ENCODE measurements around the gene ADAMTS3. TPM values are rescaled to one million over a fixed set of nuclear protein-coding genes. Genes with fewer than 3 reads are reported as not detected.

ADAMTS3 gene
- total and polyA plus RNA-seq, 3 donors from 2014 or later: 3.9 to 6.8 (median 5.3) TPM

- 77 to 86% methylated on average over 6 of the region's 6 CpGs for WGBS, 2 donors
- no peaks in the 10 kb centered on the region for H3K9me3 ChIP-seq
- no peak for TF ChIP-seq CTCF (IDR thresholded peaks at IDR 0.05)
- no peak for TF ChIP-seq POLR2A (IDR thresholded peaks at IDR 0.05)
- no peaks in the 10 kb centered on the region for H3K27me3 ChIP-seq
- no peak overlapping the region for H3K27ac ChIP-seq
- intact Hi-C loops (cut with DNase I; ENCODE audit: low total_unique reads): no loop called here
- no peaks in the 10 kb centered on the region for H3K4me1 ChIP-seq
- H3K4me3 ChIP-seq: no peak overlapping the region
- no peaks in the 10 kb centered on the region for H3K36me3 ChIP-seq (ENCODE audit: low read depth, missing control alignments)
- no peak for DNase-seq
Measured at GRCh38 chr4:72577211-72577610, 8.2 kb upstream of the ADAMTS3 start.

- Histone ChIP-seq H3K36me3 (ENCODE audit: low read depth, missing control alignments) (no peaks in the 10 kb centered on the region), H3K4me3 (no peak overlapping the region), H3K27me3 (no peaks in the 10 kb centered on the region), H3K9me3 (no peaks in the 10 kb centered on the region), H3K4me1 (no peaks in the 10 kb centered on the region), H3K27ac (no peak overlapping the region)
- WGBS, 2 donors: 76 to 90% methylated on average over 6 of the region's 6 CpGs
- intact Hi-C loops (cut with DNase I; ENCODE audit: low total_unique reads): no loop called here
- no peak for DNase-seq
- TF ChIP-seq CTCF (IDR thresholded peaks at IDR 0.05): no peak
Measured at GRCh38 chr4:72571337-72571736, 2.3 kb upstream of the ADAMTS3 start.

- no peaks in the 10 kb centered on the region for H3K27me3 ChIP-seq
- no peaks in the 10 kb centered on the region for H3K36me3 ChIP-seq (ENCODE audit: low read depth, missing control alignments)
- DNase-seq: no peak
- no peaks in the 10 kb centered on the region for H3K4me1 ChIP-seq
- H3K9me3 ChIP-seq: no peaks in the 10 kb centered on the region
- H3K27ac ChIP-seq: peak overlapping the region; percentile 74 to 85
- H3K4me3 ChIP-seq: peak overlapping the region; percentile 44 to 76
- TF ChIP-seq POLR2A (IDR thresholded peaks at IDR 0.05): no peak
- no peak for TF ChIP-seq CTCF (IDR thresholded peaks at IDR 0.05)
- WGBS, 2 donors: 13 to 24% methylated on average over 15 of the region's 15 CpGs
- intact Hi-C loops (cut with DNase I; ENCODE audit: low total_unique reads): no loop called here
Measured at GRCh38 chr4:72569719-72570235, 756 bp upstream of the ADAMTS3 start.

GRCh38 chr4:72567821-72568675 lies 973 bp downstream of the ADAMTS3 start:
- H3K27me3 ChIP-seq: no peaks in the 10 kb centered on the region
- TF ChIP-seq POLR2A (IDR thresholded peaks at IDR 0.05): no peak
- peak in 1 of 3 experiments; percentile 29 for TF ChIP-seq CTCF (IDR thresholded peaks at IDR 0.05)
- H3K36me3 ChIP-seq (ENCODE audit: low read depth, missing control alignments): no peaks in the 10 kb centered on the region
- H3K9me3 ChIP-seq: no peaks in the 10 kb centered on the region
- peak; percentile 80 for DNase-seq
- intact Hi-C loops (cut with DNase I; ENCODE audit: low total_unique reads): no loop called here
- WGBS, 2 donors: 0 to 1% methylated on average over 23 to 40 of the region's 41 CpGs
- H3K4me3 ChIP-seq: peak overlapping the region; percentile 44 to 76
- H3K4me1 ChIP-seq: no peaks in the 10 kb centered on the region
- H3K27ac ChIP-seq: peak overlapping the region; percentile 74 to 85
